ENCODE measurements around the gene STRAP.

GRCh38 chr12:15851919-15852318 is 30.3 kb upstream of the STRAP start:
- TF ChIP-seq CTCF (IDR thresholded peaks at IDR 0.05; ENCODE audit: extremely low read depth in 1 of 2, insufficient read depth in 1 of 2, low read depth in 1 of 2, low read length in 2 of 2) (no peak), JUN (IDR thresholded peaks at IDR 0.05; ENCODE audit: borderline replicate concordance, insufficient read depth, insufficient read length, low read depth) (no peak), EZH2 (IDR thresholded peaks at IDR 0.05; ENCODE audit: borderline replicate concordance, low read depth, low read length, severe bottlenecking) (no peak), POLR2AphosphoS5 (IDR thresholded peaks at IDR 0.05; ENCODE audit: insufficient read depth, low read depth, low read length) (no peak), MAX (IDR thresholded peaks at IDR 0.05; ENCODE audit: insufficient read depth, insufficient read length) (no peak), POLR2A (IDR thresholded peaks at IDR 0.05; ENCODE audit: low read depth, low read length) (no peak)

All from endothelial cell of umbilical vein (primary cell).